ENCODE measurements around the gene RAPGEF1. TPM values are rescaled to one million over a fixed set of nuclear protein-coding genes. Genes with fewer than 3 reads are reported as not detected.

RAPGEF1 gene
- total and polyA plus RNA-seq, 7 donors: 14.4 to 58.2 (median 45.3) TPM

DNA sequence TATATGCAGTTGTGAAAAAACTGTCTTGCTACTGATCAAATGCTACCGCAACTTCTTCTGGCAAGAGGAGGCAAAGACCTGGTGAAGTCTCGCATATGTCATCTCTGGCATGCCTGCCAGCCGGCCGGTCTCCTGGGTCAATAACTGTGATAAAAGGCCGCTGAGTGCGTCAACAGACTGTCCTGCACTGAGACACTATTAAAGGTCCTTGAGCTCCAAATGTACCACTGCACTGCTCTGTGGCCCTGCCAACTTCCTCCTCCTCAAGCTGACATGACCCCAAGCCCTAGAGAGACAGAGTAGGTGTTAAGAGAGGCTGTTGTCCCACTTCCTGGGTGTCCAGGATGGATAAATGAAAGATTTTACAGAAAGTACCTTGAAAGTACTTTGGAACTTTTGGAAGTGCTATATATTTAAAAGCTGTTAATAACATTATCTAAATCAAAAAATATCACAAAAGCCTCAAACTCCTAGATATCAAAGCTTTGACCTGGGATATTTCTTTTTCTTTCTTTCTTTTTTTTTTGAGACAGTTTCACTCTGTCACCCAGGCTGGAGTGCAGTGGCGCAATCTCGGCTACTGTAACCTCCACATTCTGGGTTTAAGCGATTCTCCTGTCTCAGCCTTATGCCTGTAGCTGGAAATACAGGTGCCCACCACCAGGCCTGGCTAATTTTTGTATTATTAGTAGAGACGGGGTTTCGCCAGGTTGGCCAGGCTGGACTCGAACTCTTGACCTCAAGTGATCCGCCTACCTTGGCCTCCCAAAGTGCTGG is 31.5 kb downstream of the RAPGEF1 start:
- no peak overlapping the region for H3K4me3 ChIP-seq
- H3K9me3 ChIP-seq: no peaks in the 10 kb centered on the region
- no peaks in the 10 kb centered on the region for H3K36me3 ChIP-seq
- peaks cover 0 to 61% (median 46%) of the 10 kb centered on the region in 4 donors for H3K4me1 ChIP-seq
- intact Hi-C loops (cut with DNase I): no loop called here
- TF ChIP-seq POLR2AphosphoS5 (IDR thresholded peaks at IDR 0.05) (no peak), EP300 (IDR thresholded peaks at IDR 0.05) (no peak), POLR2A (IDR thresholded peaks at IDR 0.05) (no peak)
- TF ChIP-seq, protein P1, sequence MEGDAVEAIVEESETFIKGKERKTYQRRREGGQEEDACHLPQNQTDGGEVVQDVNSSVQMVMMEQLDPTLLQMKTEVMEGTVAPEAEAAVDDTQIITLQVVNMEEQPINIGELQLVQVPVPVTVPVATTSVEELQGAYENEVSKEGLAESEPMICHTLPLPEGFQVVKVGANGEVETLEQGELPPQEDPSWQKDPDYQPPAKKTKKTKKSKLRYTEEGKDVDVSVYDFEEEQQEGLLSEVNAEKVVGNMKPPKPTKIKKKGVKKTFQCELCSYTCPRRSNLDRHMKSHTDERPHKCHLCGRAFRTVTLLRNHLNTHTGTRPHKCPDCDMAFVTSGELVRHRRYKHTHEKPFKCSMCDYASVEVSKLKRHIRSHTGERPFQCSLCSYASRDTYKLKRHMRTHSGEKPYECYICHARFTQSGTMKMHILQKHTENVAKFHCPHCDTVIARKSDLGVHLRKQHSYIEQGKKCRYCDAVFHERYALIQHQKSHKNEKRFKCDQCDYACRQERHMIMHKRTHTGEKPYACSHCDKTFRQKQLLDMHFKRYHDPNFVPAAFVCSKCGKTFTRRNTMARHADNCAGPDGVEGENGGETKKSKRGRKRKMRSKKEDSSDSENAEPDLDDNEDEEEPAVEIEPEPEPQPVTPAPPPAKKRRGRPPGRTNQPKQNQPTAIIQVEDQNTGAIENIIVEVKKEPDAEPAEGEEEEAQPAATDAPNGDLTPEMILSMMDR (IDR thresholded peaks at IDR 0.05): no peak
- peak overlapping the region in 3 of 4 donors; percentile 33 to 62 (median 61) for H3K27ac ChIP-seq
- peak; percentile 72 for DNase-seq
- H3K27me3 ChIP-seq: no peaks in the 10 kb centered on the region
- 54 to 71% methylated on average over 13 of the region's 13 CpGs for whole genome bisulfite sequencing, 2 donors

DNA sequence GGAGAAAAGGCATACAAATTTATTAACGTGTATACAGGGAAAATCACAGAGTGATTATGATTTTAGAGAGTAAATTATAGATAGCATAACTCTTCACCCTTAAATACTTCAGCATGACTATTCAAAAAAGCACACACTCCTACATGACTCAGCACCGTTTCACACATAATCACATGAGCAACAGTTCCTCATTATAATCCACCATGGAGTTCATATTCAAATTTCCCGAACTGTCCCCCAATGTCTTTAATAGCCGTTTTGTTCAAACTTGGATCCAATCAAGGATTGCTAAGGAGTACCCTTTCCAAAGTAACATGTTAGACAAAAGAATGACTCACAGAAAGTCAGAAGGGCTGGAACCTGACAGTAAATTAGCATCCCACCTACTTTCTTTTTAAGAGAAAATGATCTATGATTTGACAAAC is 32.1 kb downstream of the RAPGEF1 start:
- H3K27ac ChIP-seq: peak overlapping the region in 3 of 4 donors; percentile 31 to 62 (median 61)
- intact Hi-C loops (cut with DNase I): no loop called here
- 45 to 46% methylated on average over 4 of the region's 4 CpGs for WGBS, 2 donors
- peaks cover 0 to 61% (median 44%) of the 10 kb centered on the region in 4 donors for H3K4me1 ChIP-seq
- H3K9me3 ChIP-seq: no peaks in the 10 kb centered on the region
- TF ChIP-seq POLR2AphosphoS5 (IDR thresholded peaks at IDR 0.05) (peak in 1 of 4 donors; percentile 39), POLR2A (IDR thresholded peaks at IDR 0.05) (no peak), EP300 (IDR thresholded peaks at IDR 0.05) (no peak)
- TF ChIP-seq, protein P1 (IDR thresholded peaks at IDR 0.05): no peak
- H3K27me3 ChIP-seq: no peaks in the 10 kb centered on the region
- H3K36me3 ChIP-seq: no peaks in the 10 kb centered on the region
- no peak for DNase-seq
- H3K4me3 ChIP-seq: no peak overlapping the region

DNA sequence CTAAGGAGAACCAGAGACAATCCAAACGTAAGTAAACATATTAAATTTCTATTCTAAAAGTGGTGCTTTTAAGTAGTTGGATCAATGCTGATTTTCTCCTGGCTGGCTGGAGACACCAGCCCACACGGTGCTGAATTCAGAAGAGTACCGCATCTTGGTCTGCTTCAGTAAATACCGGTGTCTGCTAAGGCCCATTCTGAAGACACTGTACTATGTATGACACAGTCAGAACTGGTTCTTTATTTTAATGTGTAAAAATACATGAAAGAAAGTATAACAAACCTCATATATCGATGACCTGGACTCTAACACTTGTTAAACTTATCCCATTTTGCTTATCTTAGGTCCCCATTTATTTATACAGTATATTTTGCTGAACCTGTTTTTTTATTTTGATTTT is 32.8 kb downstream of the RAPGEF1 start:
- Histone ChIP-seq H3K9me3 (no peaks in the 10 kb centered on the region), H3K27ac (peak overlapping the region in 3 of 4 donors; percentile 31 to 62 (median 61)), H3K4me1 (peaks cover 0 to 68% (median 48%) of the 10 kb centered on the region in 4 donors), H3K4me3 (no peak overlapping the region), H3K36me3 (no peaks in the 10 kb centered on the region), H3K27me3 (no peaks in the 10 kb centered on the region)
- DNase-seq: no peak
- WGBS, 2 donors: 84 to 88% methylated on average over 5 of the region's 5 CpGs
- TF ChIP-seq EP300 (IDR thresholded peaks at IDR 0.05) (no peak), POLR2A (IDR thresholded peaks at IDR 0.05) (no peak), POLR2AphosphoS5 (IDR thresholded peaks at IDR 0.05) (no peak)
- TF ChIP-seq, protein P1 (IDR thresholded peaks at IDR 0.05): no peak
- intact Hi-C loops (cut with DNase I): no loop called here

DNA sequence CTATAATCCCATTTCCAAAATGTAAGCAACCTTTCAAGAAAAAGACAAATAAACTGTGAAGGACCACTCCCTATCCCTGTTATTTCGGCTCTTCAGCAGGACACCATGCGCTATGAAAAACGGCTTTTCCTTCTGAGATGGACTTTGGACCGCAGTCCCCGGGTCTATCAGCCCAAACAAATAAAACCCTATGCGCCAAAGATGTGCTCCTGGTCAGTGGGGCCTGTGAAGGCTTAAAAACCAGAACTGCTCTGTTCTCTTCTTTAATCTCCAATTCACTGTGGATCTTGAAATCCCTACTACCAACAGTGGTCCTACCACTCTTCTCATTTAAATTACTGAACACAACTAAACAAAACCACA is 33.3 kb downstream of the RAPGEF1 start:
- intact Hi-C loops (cut with DNase I): no loop called here
- 15 to 70% methylated on average over 6 of the region's 6 CpGs for WGBS, 2 donors
- Histone ChIP-seq H3K36me3 (no peaks in the 10 kb centered on the region), H3K27me3 (no peaks in the 10 kb centered on the region), H3K4me3 (no peak overlapping the region), H3K4me1 (peaks cover 0 to 73% (median 52%) of the 10 kb centered on the region in 4 donors), H3K9me3 (no peaks in the 10 kb centered on the region), H3K27ac (peak overlapping the region in 2 of 4 donors; percentile 61 to 62)
- TF ChIP-seq, protein P1 (IDR thresholded peaks at IDR 0.05): no peak
- no peak for TF ChIP-seq EP300 (IDR thresholded peaks at IDR 0.05)
- TF ChIP-seq POLR2A (IDR thresholded peaks at IDR 0.05): no peak
- no peak for TF ChIP-seq POLR2AphosphoS5 (IDR thresholded peaks at IDR 0.05)
- DNase-seq: no peak

Data from sigmoid colon (tissue), 7 donors.